HepG2 (cell line): ENCODE data around the gene ZNF584. TPM values are rescaled to one million over a fixed set of nuclear protein-coding genes. Genes with fewer than 3 reads are reported as not detected.

ENCODE experiments used
- CBFB ChIP-seq: sonication (generic); formaldehyde crosslinking; IDR thresholded peaks from 2 replicates; pipeline ENCODE4 v1.4.0; 2020; ENCODE audit warnings: missing genetic modification reagents
- PTBP1 ChIP-seq: fragments of 200-400 bp; formaldehyde crosslinking; IDR thresholded peaks from 2 replicates; pipeline ENCODE4 v1.6.1; 2018; ENCODE audit warnings: low read length, low read depth; ENCODE audit not compliant: poor library complexity, severe bottlenecking
- RBM39 ChIP-seq: fragments of 200-400 bp; formaldehyde crosslinking; IDR thresholded peaks from one replicate; pipeline ENCODE4 v1.6.1; 2018; ENCODE audit warnings: antibody characterized with exemption, mild to moderate bottlenecking, low read depth, low read length; ENCODE audit not compliant: poor library complexity, severe bottlenecking
- SAFB2 ChIP-seq: sonication (generic); formaldehyde crosslinking; IDR thresholded peaks from 2 replicates; pipeline ENCODE4 v1.5.1; 2020; ENCODE audit warnings: missing genetic modification reagents, low read depth, mild to moderate bottlenecking, borderline replicate concordance
- SIN3A ChIP-seq: IDR thresholded peaks from 2 replicates; pipeline ENCODE4 v1.6.1; 2011; ENCODE audit warnings: low read depth, mild to moderate bottlenecking, control low read depth, low read length, borderline replicate concordance
- TBX3 ChIP-seq: fragments of 450-650 bp; IDR thresholded peaks from 2 replicates; pipeline ENCODE4 v1.6.1; 2017; ENCODE audit warnings: antibody characterized with exemption, mild to moderate bottlenecking, inconsistent platforms, borderline replicate concordance
- TEAD2 ChIP-seq: sonication (generic); formaldehyde crosslinking; IDR thresholded peaks from 2 replicates; pipeline ENCODE4 v1.9.0; 2021; ENCODE audit warnings: missing genetic modification reagents
- ZFP36 ChIP-seq: fragments of 150-350 bp; IDR thresholded peaks from 2 replicates; pipeline ENCODE4 v1.6.1; 2018; ENCODE audit warnings: borderline replicate concordance, low read length, low read depth; ENCODE audit not compliant: partially characterized antibody
- ZFYVE20 ChIP-seq: sonication (generic); formaldehyde crosslinking; IDR thresholded peaks from 2 replicates; pipeline ENCODE4 v1.8.0; 2023; ENCODE audit warnings: low read depth, mild to moderate bottlenecking, moderate library complexity, missing genetic modification reagents, borderline replicate concordance
- ZKSCAN1 ChIP-seq: fragments of 150-350 bp; IDR thresholded peaks from 2 replicates; pipeline ENCODE4 v1.6.1; 2014; ENCODE audit warnings: low read length
- ZNF234 ChIP-seq: sonication (generic); formaldehyde crosslinking; conservative IDR thresholded peaks from 2 replicates; pipeline ENCODE4 v1.5.1; 2020; ENCODE audit warnings: mild to moderate bottlenecking, missing genetic modification reagents
- ZNF747 ChIP-seq: sonication (generic); formaldehyde crosslinking; IDR thresholded peaks from 2 replicates; pipeline ENCODE4 v1.8.1; 2023; ENCODE audit warnings: missing genetic modification reagents, mild to moderate bottlenecking, borderline replicate concordance
- ZNF839 ChIP-seq: sonication (generic); formaldehyde crosslinking; IDR thresholded peaks from 2 replicates; pipeline ENCODE4 v1.4.0; 2020; ENCODE audit warnings: missing genetic modification reagents, mild to moderate bottlenecking, borderline replicate concordance
- ZNF879 ChIP-seq: sonication (generic); formaldehyde crosslinking; IDR thresholded peaks from 2 replicates; pipeline ENCODE4 v1.8.1; 2023; ENCODE audit warnings: missing genetic modification reagents
- polyA plus RNA-seq, 8 experiments: library from polyadenylated mRNA; depleted of rRNA in 3 of 8; stranded (reverse) in 7 of 8; unstranded in 1 of 8; fragments of >200 nt; fragmentation: Illumina TruSeq in 4 of 8; extraction: Trizol in 4 of 8; gene quantifications; 2 replicates each; pipeline versions ENCODE4 v1.2.1 to v1.2.3, GENCODE V29; 2011 to 2016; ENCODE audit warnings: low read depth in 4 of 8, missing spikeins in 1 of 8, mixed read lengths in 1 of 8; ENCODE audit not compliant: insufficient read depth in 1 of 8
- total RNA-seq, 5 experiments: library from RNA; depleted of rRNA; stranded (reverse); fragments of >200 nt; fragmentation: Illumina TruSeq; extraction: Trizol; gene quantifications; 2 replicates each; pipeline ENCODE4 v1.2.3, GENCODE V29; 2016; ENCODE audit warnings: low read depth in 1 of 5
- TF ChIP-seq, protein P1 (sequence below): sonication (generic); formaldehyde crosslinking; IDR thresholded peaks from 2 replicates; pipeline ENCODE4 v1.4.0; 2020; ENCODE audit warnings: mild to moderate bottlenecking, missing genetic modification reagents
- TF ChIP-seq, protein P2 (sequence below): sonication (generic); formaldehyde crosslinking; IDR thresholded peaks from 2 replicates; pipeline ENCODE4 v1.9.0; 2021; ENCODE audit warnings: missing genetic modification reagents, borderline replicate concordance
- TF ChIP-seq, protein P3 (sequence below): sonication (generic); formaldehyde crosslinking; conservative IDR thresholded peaks from 2 replicates; pipeline ENCODE4 v1.4.0; 2020; ENCODE audit warnings: mild to moderate bottlenecking, missing genetic modification reagents, moderate library complexity
- TF ChIP-seq, protein P4 (sequence below): sonication (generic); formaldehyde crosslinking; IDR thresholded peaks from 2 replicates; pipeline ENCODE4 v1.4.0; 2020; ENCODE audit warnings: missing genetic modification reagents

The ZNF584 gene
- total and polyA plus RNA-seq, 2 of the 13 experiments (the other 11 are each of a cell fraction or from before 2014, with no cell fraction given), result 2.4 to 7.0 TPM

DNA sequence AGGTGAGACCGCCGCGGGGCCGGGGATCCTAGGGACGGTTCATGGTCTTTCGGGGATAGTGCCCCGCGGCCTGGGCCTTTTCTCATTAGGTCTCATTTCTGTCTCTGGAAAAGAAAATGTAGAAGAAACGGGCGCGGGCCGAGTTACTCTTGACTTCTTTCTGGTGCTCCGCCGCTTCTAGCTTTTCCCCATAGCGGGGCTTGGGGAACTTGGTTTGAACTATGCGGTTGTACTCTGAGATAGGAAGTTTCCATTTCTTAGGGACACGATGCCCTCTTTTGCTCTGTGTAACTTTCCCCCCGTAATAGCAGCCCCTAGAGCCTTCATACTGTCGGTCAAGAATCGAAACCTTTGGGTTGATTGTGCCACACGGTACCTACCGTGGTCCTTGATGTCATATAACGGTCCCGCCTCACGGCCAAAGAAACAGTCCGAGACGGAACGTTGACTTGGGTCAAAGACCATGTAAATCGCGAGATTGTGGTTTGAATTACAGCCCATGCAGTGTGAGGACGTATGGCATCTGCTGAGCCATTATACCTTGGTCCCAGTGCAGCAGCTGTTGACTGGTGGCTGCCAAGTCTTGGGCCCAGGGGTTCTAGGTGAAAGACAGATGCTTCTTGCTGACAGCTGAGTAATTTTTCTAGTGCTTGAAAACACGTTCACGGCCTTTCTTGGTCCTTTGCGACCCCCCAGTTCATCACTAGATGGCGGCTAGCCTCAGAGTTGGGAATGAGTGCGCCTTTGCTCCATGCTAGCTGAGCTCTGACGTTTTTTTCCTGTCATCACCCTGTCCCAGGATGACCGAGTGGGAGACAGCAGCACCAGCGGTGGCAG lies 20.9 kb upstream of the ZNF584 start (continued):
- TF ChIP-seq ZNF747 (CRISPR knock-in tag), result no peak
- TF ChIP-seq ZNF839 (CRISPR knock-in tag), result no peak
- TF ChIP-seq, protein P1, sequence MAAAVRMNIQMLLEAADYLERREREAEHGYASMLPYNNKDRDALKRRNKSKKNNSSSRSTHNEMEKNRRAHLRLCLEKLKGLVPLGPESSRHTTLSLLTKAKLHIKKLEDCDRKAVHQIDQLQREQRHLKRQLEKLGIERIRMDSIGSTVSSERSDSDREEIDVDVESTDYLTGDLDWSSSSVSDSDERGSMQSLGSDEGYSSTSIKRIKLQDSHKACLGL (CRISPR knock-in tag), result no peak
- TF ChIP-seq ZNF879 (CRISPR knock-in tag), result no peak
- TF ChIP-seq, protein P2, sequence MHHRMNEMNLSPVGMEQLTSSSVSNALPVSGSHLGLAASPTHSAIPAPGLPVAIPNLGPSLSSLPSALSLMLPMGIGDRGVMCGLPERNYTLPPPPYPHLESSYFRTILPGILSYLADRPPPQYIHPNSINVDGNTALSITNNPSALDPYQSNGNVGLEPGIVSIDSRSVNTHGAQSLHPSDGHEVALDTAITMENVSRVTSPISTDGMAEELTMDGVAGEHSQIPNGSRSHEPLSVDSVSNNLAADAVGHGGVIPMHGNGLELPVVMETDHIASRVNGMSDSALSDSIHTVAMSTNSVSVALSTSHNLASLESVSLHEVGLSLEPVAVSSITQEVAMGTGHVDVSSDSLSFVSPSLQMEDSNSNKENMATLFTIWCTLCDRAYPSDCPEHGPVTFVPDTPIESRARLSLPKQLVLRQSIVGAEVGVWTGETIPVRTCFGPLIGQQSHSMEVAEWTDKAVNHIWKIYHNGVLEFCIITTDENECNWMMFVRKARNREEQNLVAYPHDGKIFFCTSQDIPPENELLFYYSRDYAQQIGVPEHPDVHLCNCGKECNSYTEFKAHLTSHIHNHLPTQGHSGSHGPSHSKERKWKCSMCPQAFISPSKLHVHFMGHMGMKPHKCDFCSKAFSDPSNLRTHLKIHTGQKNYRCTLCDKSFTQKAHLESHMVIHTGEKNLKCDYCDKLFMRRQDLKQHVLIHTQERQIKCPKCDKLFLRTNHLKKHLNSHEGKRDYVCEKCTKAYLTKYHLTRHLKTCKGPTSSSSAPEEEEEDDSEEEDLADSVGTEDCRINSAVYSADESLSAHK (CRISPR knock-in tag), result no peak
- TF ChIP-seq ZNF234 (CRISPR knock-in tag), result no peak
- TF ChIP-seq ZFP36, result no peak
- TF ChIP-seq RBM39, result no peak
- no peak for TF ChIP-seq TEAD2 (CRISPR knock-in tag)
- 0 out of 2 replicates have a peak, but pooled peaks have one; percentile 30 for TF ChIP-seq SIN3A
- TF ChIP-seq ZKSCAN1, result no peak
- TF ChIP-seq CBFB (CRISPR knock-in tag), result no peak; the same call in 1 of the 2 replicates
- no peak for TF ChIP-seq TBX3
- TF ChIP-seq, protein P3, sequence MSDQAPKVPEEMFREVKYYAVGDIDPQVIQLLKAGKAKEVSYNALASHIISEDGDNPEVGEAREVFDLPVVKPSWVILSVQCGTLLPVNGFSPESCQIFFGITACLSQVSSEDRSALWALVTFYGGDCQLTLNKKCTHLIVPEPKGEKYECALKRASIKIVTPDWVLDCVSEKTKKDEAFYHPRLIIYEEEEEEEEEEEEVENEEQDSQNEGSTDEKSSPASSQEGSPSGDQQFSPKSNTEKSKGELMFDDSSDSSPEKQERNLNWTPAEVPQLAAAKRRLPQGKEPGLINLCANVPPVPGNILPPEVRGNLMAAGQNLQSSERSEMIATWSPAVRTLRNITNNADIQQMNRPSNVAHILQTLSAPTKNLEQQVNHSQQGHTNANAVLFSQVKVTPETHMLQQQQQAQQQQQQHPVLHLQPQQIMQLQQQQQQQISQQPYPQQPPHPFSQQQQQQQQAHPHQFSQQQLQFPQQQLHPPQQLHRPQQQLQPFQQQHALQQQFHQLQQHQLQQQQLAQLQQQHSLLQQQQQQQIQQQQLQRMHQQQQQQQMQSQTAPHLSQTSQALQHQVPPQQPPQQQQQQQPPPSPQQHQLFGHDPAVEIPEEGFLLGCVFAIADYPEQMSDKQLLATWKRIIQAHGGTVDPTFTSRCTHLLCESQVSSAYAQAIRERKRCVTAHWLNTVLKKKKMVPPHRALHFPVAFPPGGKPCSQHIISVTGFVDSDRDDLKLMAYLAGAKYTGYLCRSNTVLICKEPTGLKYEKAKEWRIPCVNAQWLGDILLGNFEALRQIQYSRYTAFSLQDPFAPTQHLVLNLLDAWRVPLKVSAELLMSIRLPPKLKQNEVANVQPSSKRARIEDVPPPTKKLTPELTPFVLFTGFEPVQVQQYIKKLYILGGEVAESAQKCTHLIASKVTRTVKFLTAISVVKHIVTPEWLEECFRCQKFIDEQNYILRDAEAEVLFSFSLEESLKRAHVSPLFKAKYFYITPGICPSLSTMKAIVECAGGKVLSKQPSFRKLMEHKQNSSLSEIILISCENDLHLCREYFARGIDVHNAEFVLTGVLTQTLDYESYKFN (CRISPR knock-in tag), result no peak
- TF ChIP-seq ZFYVE20, result no peak
- no peak for TF ChIP-seq SAFB2 (CRISPR knock-in tag)
- TF ChIP-seq PTBP1, result no peak
- TF ChIP-seq, protein P4, sequence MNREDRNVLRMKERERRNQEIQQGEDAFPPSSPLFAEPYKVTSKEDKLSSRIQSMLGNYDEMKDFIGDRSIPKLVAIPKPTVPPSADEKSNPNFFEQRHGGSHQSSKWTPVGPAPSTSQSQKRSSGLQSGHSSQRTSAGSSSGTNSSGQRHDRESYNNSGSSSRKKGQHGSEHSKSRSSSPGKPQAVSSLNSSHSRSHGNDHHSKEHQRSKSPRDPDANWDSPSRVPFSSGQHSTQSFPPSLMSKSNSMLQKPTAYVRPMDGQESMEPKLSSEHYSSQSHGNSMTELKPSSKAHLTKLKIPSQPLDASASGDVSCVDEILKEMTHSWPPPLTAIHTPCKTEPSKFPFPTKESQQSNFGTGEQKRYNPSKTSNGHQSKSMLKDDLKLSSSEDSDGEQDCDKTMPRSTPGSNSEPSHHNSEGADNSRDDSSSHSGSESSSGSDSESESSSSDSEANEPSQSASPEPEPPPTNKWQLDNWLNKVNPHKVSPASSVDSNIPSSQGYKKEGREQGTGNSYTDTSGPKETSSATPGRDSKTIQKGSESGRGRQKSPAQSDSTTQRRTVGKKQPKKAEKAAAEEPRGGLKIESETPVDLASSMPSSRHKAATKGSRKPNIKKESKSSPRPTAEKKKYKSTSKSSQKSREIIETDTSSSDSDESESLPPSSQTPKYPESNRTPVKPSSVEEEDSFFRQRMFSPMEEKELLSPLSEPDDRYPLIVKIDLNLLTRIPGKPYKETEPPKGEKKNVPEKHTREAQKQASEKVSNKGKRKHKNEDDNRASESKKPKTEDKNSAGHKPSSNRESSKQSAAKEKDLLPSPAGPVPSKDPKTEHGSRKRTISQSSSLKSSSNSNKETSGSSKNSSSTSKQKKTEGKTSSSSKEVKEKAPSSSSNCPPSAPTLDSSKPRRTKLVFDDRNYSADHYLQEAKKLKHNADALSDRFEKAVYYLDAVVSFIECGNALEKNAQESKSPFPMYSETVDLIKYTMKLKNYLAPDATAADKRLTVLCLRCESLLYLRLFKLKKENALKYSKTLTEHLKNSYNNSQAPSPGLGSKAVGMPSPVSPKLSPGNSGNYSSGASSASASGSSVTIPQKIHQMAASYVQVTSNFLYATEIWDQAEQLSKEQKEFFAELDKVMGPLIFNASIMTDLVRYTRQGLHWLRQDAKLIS (CRISPR knock-in tag), result no peak
